Nasal cavity respiratory epithelium epithelial cell of viscerocranial mucosa (primary cell): ENCODE measurements around the gene NANOS2. TPM values are rescaled to one million over a fixed set of nuclear protein-coding genes. Genes with fewer than 3 reads are reported as not detected.

ENCODE experiments used
- total RNA-seq: library from RNA; depleted of rRNA; stranded (reverse); fragments of >200 nt; gene quantifications from 2 replicates; pipeline ENCODE4 v1.2.3, GENCODE V29; 2014

NANOS2 gene
- not detected in 2 replicates for total RNA-seq

GRCh38 chr19:45913874-45914830, at the start of gene NANOS2:
Gene NANOS2, minus strand, starts transcription at chr19:45914778. Its CDS starts 85 bp downstream, at chr19:45914693.

GRCh38 chr19:45901912-45902650, 12.5 kb downstream of the NANOS2 start, which contains the start of gene MYPOP:
Gene MYPOP, minus strand, starts transcription at chr19:45902613. Its CDS starts 840 bp downstream, at chr19:45901773.

GRCh38 chr19:45885556-45886426, 28.8 kb downstream of the NANOS2 start, which contains the start of gene IRF2BP1:
Gene IRF2BP1, minus strand, starts transcription at chr19:45886141. Its CDS starts 367 bp downstream, at chr19:45885774.

GRCh38 chr19:45863840-45864628, 50.5 kb downstream of the NANOS2 start, which contains the start of gene FOXA3:
Gene FOXA3, plus strand, starts transcription at chr19:45864326. Its CDS starts 131 bp downstream, at chr19:45864457.

Other genes with a start within 250 kb of the NANOS2 start
- gene GIPR, start 246.6 kb downstream of the NANOS2 start, total RNA-seq: 0.93 and 1.0 TPM in 2 replicates
- 164 and 255 TPM in 2 replicates for gene SNRPD2, start 222.8 kb downstream of the NANOS2 start, total RNA-seq
- gene QPCTL, start 222.1 kb downstream of the NANOS2 start, total RNA-seq: 7.8 and 20.2 TPM in 2 replicates
- gene FBXO46, start 183.9 kb downstream of the NANOS2 start, total RNA-seq: 8.0 and 8.2 TPM in 2 replicates
- not detected in 2 replicates for gene MEIOSIN, start 181.3 kb downstream of the NANOS2 start, total RNA-seq
- gene SIX5, start 145.5 kb downstream of the NANOS2 start, total RNA-seq: 2.7 and 6.3 TPM in 2 replicates
- gene DMPK, start 132.3 kb downstream of the NANOS2 start, total RNA-seq: 4.1 and 23.6 TPM in 2 replicates
- gene DMWD, start 121.9 kb downstream of the NANOS2 start, total RNA-seq: 32.1 and 32.5 TPM in 2 replicates
- gene RSPH6A, start 99.5 kb downstream of the NANOS2 start, total RNA-seq: under 0.01 and 0.07 TPM in 2 replicates
- 27.7 and 56.0 TPM in 2 replicates for gene SYMPK, start 51.6 kb downstream of the NANOS2 start, total RNA-seq
- not detected in 2 replicates for gene FOXA3, start 50.5 kb downstream of the NANOS2 start, total RNA-seq
- 17.8 and 20.8 TPM in 2 replicates for gene IRF2BP1, start 28.6 kb downstream of the NANOS2 start, total RNA-seq
- 1.0 and 2.3 TPM in 2 replicates for gene MYPOP, start 12.2 kb downstream of the NANOS2 start, total RNA-seq
- gene NOVA2, start 59.1 kb upstream of the NANOS2 start, total RNA-seq: not detected in 2 replicates
- 4.9 and 12.3 TPM in 2 replicates for gene CCDC61, start 80.7 kb upstream of the NANOS2 start, total RNA-seq
- not detected in 2 replicates for gene PGLYRP1, start 108.3 kb upstream of the NANOS2 start, total RNA-seq
- gene IGFL4, start 126.2 kb upstream of the NANOS2 start, total RNA-seq: not detected in 2 replicates
- gene IGFL3, start 209.9 kb upstream of the NANOS2 start, total RNA-seq: not detected in 2 replicates
- gene IGFL2, start 233.5 kb upstream of the NANOS2 start, total RNA-seq: 2.4 TPM in 1 of 2 replicates, not detected in the other